Anterior cingulate cortex (tissue), 58 donors: Measurements from ENCODE around the gene ZNF444.
"Not testable (repeated sequence)": the region's sequence is repeated elsewhere in the genome, so short reads cannot be mapped to it uniquely, and the experiment has no call there.

ENCODE experiments used
- DNase-seq, 58 donors: peaks; one replicate each; lab custom pipeline; 2025; lab: John Stamatoyannopoulos, UW

Gene ZNF444

DNA sequence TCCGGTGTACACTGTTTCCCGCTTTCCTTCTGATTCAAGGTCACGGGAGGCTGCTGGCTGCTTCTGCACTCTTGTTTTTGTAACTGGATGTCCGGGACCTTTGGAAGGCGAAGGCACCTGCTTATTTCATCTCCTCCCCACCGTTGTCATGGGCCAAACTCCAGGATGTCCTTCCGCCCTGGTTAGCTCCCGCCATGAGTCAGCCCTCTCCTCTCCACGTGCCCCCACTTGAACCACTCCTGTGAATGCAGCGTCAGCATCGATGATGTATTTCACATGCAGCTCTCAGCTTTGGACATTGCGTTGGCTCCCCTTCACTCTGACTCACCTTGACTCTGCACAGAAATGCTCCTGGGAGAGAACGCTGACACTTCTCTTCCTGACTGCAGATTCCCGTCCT is 29.2 kb downstream of the ZNF444 start:
- DNase-seq, result no peak

DNA sequence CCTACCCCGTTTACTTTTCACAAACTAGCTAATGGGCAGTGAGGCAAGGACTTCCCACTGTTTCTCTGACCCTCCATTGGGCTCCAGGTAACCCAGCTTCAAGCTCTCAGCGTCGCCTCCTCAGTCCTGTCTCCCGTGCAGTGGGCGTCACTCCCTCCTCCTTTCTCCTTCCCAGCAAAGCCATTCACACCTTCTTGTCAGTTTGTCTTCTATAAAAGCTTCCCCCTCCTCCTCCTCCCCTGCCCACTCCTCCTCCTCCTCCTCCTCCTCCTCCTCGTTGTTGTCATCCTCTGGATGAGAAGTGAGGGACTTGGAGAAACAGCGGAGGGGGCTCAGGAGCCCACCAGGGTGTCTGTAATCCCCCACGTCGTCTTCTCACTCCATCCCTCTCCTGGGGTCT is 33.0 kb downstream of the ZNF444 start:
- no peak for DNase-seq

- DNase-seq, result no peak
Observed at GRCh38 chr19:56174550-56174949, 33.5 kb downstream of the ZNF444 start.

DNA sequence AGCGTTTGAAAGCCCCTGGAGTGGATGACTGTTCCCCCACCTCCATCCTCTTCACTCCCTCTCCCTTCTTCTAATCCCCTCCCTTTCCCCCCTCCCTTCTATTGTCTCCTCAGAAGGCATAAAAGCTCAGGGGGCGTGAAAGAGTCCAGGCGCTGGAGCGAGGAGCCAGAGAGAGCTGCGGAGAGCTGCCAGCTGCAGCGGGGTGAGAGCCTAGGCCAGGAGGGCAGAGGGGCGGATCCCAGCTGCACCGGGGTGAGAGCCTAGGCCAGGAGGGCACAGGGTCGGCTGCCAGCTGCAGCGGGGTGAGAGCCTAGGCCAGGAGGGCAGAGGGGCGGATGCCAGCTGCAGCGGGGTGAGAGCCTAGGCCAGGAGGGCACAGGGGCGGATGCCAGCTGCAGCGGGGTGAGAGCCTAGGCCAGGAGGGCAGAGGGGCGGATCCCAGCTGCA is 34.8 kb downstream of the ZNF444 start, which contains the start of gene GALP:
Gene GALP, plus strand, starts transcription at position 148 of the 447 bp plus-strand sequence. CDS start 1,101 bp downstream, outside the sequence.
- DNase-seq, result not testable (repeated sequence)

DNA sequence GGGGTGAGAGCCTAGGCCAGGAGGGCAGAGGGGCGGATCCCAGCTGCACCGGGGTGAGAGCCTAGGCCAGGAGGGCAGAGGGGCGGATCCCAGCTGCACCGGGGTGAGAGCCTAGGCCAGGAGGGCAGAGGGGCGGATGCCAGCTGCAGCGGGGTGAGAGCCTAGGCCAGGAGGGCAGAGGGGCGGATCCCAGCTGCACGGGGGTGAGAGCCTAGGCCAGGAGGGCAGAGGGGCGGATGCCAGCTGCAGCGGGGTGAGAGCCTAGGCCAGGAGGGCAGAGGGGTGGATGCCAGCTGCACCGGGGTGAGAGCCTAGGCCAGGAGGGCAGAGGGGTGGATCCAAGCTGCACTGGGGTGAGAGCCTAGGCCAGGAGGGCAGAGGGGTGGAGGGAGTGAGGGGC is 35.2 kb downstream of the ZNF444 start:
- DNase-seq, result not testable (repeated sequence)

GRCh38 chr19:56176881-56177280 is 35.8 kb downstream of the ZNF444 start:
- no peak for DNase-seq

DNA sequence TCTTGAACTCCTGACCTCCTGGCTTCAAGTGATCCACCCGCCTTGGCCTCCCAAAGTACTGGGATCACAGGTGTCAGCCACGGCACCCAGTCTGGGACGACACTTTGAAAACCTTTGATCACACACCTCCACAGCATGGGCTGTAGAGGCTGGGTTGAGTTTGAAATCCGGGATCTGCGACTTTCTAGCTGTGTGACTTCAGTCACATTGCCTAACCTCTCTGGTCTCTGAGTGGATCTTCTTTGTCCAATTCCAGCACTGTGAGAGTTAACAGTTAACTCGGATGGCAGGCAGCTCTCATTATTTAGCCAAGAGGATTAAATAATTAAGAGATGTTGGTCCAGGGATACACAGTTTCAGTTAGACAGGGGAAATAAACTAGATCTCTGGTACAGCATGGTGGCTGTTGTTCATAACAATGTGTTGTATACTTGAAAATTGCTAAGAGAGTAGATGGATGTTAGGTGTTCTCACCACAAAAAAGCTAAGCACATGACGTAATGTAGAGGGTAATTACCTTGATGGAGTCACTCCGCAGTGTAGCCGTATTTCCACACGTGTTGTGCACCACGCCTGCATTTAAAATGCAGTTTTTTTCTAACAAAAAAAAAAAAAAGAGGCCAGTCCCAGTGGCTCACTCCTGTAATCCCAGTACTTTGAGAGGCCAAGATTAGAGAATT is 36.6 kb downstream of the ZNF444 start:
- no peak for DNase-seq

GRCh38 chr19:56189785-56190184 is 48.7 kb downstream of the ZNF444 start:
- no peak for DNase-seq

DNA sequence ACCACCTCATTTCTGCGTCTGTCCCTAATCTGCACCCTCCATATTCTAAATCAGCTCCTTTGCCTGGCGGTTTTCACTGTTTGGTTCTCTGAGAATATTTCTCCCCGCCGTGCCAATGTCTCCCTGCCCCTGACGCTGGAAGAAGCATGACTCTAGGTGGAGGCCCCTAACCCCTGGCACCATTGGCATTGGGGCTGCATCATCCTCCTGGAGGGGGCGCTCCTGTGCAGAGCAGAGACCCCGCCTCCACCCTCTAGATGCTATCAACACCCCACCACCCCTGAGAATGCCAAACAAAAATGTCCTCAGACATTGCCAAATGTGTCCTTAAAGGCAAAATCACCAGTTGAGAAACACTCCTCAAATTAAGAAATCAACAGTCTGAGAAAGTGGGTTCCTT is 50.0 kb downstream of the ZNF444 start:
- no peak for DNase-seq

DNA sequence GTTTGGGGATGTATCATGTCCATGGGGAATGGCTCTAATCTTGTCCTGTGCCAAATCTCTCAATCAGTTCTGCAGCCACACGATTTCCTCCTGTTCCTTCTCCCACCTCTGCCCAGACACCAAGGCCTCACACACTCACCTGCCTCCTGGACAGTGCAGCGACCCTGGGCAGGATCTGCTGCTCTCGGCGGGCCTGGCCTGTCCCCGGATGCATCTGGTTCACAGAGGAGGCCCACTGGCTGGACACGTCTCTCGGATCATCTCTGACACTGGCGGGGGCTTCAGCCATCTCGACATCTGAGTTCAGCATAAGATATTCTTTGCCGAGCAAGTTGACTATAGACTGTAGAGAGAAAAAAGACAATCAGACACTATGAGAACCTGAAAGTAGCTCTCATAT is 50.6 kb downstream of the ZNF444 start:
- no peak for DNase-seq

DNA sequence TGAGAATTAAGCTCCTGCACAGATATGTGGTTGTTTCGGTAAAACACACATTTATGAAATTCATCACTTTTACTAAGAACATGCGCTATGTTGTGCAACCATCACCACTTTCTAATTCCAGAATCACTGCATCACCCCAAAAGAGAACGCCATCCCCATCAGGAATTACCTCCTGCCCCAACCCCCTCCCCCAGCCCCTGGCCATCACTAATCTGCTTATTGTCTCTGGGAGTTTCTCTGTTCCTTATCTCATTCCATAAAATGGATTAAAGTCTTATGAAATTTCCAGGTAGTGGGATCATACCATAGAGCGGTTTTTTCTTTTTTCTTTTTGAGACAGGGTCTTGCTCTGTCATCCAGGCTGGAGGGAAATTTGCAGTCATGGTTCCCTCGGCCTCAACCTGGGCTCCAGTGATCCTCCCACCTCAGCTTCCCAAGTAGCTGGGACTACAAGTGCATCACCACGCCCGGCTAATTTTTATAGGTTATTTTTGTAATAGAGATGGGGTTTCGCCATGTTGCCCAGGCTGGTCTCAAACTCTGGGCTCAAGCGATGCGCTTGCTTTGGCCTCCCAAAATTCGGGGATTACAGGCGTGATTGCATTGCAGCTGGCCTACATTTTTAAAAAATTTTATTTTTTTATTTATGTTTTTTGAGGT is 53.0 kb downstream of the ZNF444 start:
- DNase-seq, result no peak

- DNase-seq, result not testable (repeated sequence)
Observed at GRCh38 chr19:56197646-56198045, 56.6 kb downstream of the ZNF444 start, which contains the start of gene ZSCAN5B. Gene ZSCAN5B (minus strand): TSS chr19:56197783. CDS start chr19:56193052, 4,731 bp downstream.

DNA sequence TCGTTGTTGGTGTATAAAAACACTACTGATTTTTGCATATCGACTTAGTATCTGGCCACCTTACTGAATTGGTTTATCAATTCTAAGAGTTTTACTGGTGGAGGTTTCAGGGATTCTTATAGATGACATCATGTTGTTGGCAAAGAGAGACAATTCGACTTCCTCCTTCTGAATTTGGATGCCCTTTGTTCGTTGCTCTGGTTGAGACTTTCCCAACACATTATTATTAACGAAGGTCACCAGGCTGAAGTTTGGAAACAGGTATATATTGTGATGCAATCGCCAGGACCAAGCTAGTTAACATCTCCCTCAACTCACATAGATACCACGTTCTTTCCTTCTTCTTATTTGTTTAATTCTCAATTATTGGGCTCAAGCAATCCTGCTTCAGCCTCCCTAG is 58.6 kb downstream of the ZNF444 start:
- DNase-seq, result no peak

DNA sequence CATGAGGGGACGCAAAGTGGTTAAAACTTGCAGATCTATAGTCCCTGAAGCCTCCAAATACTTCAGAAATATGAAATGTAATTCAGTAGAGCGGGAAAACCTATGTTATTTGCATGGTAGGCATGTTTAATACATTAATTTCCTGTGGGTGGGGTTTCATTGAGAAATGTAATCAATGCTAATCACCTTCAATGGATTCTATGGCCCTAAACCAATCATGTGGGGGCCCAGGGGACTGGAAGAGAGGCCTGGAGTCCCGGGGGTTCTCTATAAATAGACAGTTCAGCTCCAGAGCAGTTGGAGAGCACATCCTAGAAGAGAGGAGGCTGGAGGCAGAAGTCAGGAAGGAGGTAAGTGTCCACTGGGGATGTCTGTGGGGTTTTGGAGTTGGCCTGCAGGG is 60.9 kb downstream of the ZNF444 start, which contains the start of gene ZSCAN5C:
Gene ZSCAN5C, plus strand, starts transcription at position 301 of the 400 bp plus-strand sequence. CDS start 3,641 bp downstream, outside the sequence.
- no peak for DNase-seq

GRCh38 chr19:56207581-56207980 is 66.5 kb downstream of the ZNF444 start:
- DNase-seq, result not testable (repeated sequence)

GRCh38 chr19:56209091-56209490 is 68.0 kb downstream of the ZNF444 start:
- DNase-seq, result no peak

DNA sequence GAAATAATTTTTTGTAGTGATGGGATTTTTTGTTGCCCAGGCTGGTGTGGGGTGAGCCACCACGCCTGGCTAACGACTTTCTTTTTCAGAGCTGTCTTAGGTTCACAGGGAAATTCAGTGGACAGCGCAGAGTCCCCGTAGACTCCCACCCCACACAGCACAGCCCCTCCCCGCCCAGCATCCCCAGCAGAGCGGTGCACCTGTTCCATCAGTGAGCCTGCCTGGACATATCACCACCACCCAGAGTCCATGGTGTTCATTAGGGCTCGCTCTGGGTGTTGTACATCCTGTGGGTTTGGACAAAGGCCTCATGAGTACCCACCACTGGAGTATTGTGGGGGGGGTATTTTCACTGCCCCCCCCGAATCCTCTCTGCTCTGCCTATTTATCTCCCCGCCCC is 68.9 kb downstream of the ZNF444 start:
- DNase-seq, result not testable (repeated sequence)
